KMS-11 (cell line): ENCODE measurements around the gene CAMK2N2.

Source experiments
- H2AFZ ChIP-seq: fragments of 200-600 bp; sonication (generic); 2 replicates; pipeline ENCODE4 v1.6.1; 2016; ENCODE audit warnings: antibody characterized with exemption, mixed run types, low read depth
- H3K27ac ChIP-seq: fragments of 200-600 bp; sonication (generic); 2 replicates; pipeline ENCODE4 v1.6.1; 2016; ENCODE audit warnings: mild to moderate bottlenecking, mixed run types
- H3K27me3 ChIP-seq: fragments of 200-600 bp; sonication (generic); 2 replicates; pipeline ENCODE4 v1.6.1; 2017; ENCODE audit warnings: mild to moderate bottlenecking, low read depth, mixed run types, moderate library complexity; ENCODE audit not compliant: insufficient read depth
- H3K36me3 ChIP-seq: fragments of 200-600 bp; sonication (generic); 2 replicates; pipeline ENCODE4 v1.6.1; 2017; ENCODE audit warnings: mild to moderate bottlenecking, mixed run types; ENCODE audit not compliant: insufficient read depth
- H3K4me1 ChIP-seq: fragments of 200-600 bp; sonication (generic); 2 replicates; pipeline ENCODE4 v1.6.1; 2016; ENCODE audit warnings: mild to moderate bottlenecking, low read depth, mixed run types; ENCODE audit not compliant: poor library complexity, severe bottlenecking
- H3K4me2 ChIP-seq: fragments of 200-600 bp; sonication (generic); 2 replicates; pipeline ENCODE4 v1.7.0; 2016; ENCODE audit warnings: mild to moderate bottlenecking, mixed run types
- H3K4me3 ChIP-seq: fragments of 200-600 bp; sonication (generic); IDR thresholded peaks from 2 replicates; pipeline ENCODE4 v1.6.1; 2017; ENCODE audit warnings: low read depth, low read length, mixed read lengths; ENCODE audit not compliant: insufficient read depth
- H3K79me2 ChIP-seq: fragments of 200-600 bp; sonication (generic); 2 replicates; pipeline ENCODE4 v1.6.1; 2016; ENCODE audit warnings: low read depth, mixed run types; ENCODE audit not compliant: insufficient read depth
- H3K9ac ChIP-seq: fragments of 200-600 bp; sonication (generic); 2 replicates; pipeline ENCODE4 v1.6.1; 2016; ENCODE audit warnings: mild to moderate bottlenecking, mixed run types
- H4K20me1 ChIP-seq: fragments of 200-600 bp; sonication (generic); 2 replicates; pipeline ENCODE4 v1.6.1; 2016; ENCODE audit warnings: mild to moderate bottlenecking, mixed run types; ENCODE audit not compliant: insufficient read depth
- CTCF ChIP-seq: fragments of 200-600 bp; sonication (generic); conservative IDR thresholded peaks from 2 replicates; pipeline ENCODE4 v1.6.1; 2017; ENCODE audit warnings: low read depth, mild to moderate bottlenecking, antibody characterized with exemption, low read length, moderate library complexity, mixed read lengths

Gene CAMK2N2

GRCh38 chr3:184237807-184238206 lies 23.5 kb downstream of the CAMK2N2 start:
- Histone ChIP-seq H3K4me3 (no peak overlapping the region), H4K20me1 (no peaks in the 10 kb centered on the region), H3K36me3 (no peaks in the 10 kb centered on the region), H3K9ac (no peak overlapping the region), H3K4me1 (no peaks in the 10 kb centered on the region), H3K27ac (no peak overlapping the region), H3K79me2 (no peaks in the 10 kb centered on the region), H3K4me2 (no peak overlapping the region), H2AFZ (no peak overlapping the region), H3K27me3 (peaks cover 3% of the 10 kb centered on the region; the same call in 1 of the 2 replicates)
- no peak for TF ChIP-seq CTCF

GRCh38 chr3:184237211-184237610 lies 24.1 kb downstream of the CAMK2N2 start:
- Histone ChIP-seq H3K36me3 (no peaks in the 10 kb centered on the region), H4K20me1 (no peaks in the 10 kb centered on the region), H3K4me2 (no peak overlapping the region), H3K4me3 (no peak overlapping the region), H3K4me1 (no peaks in the 10 kb centered on the region), H3K79me2 (no peaks in the 10 kb centered on the region), H3K9ac (no peak overlapping the region), H3K27ac (no peak overlapping the region), H3K27me3 (peaks cover 7% of the 10 kb centered on the region; the same call in 1 of the 2 replicates), H2AFZ (no peak overlapping the region)
- TF ChIP-seq CTCF, result no peak

DNA sequence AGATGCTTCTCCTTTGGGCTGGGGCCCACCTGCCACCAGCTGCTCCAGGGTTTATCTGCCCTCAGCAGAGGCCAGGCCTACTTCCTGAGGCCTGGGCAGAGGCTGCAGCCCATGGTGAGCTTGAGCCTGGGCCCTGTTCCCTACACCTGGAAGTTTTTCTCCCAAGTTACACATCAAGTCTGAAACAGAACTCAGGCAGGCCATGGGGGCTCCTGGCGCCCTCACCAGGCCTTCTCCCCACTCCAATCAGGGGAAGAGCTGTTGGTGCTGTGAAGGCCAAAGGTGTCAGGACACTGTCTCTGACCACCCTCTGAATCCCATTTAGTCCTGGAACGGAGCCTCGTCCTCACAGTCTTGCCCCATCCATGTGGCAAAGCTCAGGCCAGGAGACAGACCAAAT lies 24.7 kb downstream of the CAMK2N2 start:
- no peak for TF ChIP-seq CTCF
- H3K9ac ChIP-seq, result no peak overlapping the region

DNA sequence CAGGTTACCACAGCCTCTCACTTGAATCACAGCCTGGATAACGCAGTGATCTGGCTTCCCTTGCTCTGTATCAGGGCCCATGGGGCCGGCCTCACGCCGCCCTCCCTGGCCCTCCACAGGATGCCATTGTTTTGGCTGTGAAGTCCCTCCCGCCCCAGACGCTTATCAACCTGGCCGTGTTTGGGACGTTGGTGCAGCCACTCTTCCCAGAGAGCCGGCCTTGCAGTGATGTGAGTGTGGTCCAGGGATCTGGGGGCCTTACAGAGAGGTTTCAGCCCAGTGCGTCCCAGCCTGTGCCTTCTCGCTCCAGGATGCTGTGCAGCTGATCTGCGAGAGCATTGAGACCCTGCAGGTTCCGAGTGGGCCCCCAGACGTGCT lies 25.3 kb downstream of the CAMK2N2 start:
- no peak overlapping the region for H2AFZ ChIP-seq
- H4K20me1 ChIP-seq, result no peaks in the 10 kb centered on the region
- no peak overlapping the region for H3K27ac ChIP-seq
- H3K4me3 ChIP-seq, result no peak overlapping the region
- TF ChIP-seq CTCF, result no peak
- peaks cover 18% of the 10 kb centered on the region; the same call in 1 of the 2 replicates for H3K27me3 ChIP-seq
- no peak overlapping the region for H3K9ac ChIP-seq
- no peaks in the 10 kb centered on the region for H3K79me2 ChIP-seq
- no peaks in the 10 kb centered on the region for H3K4me1 ChIP-seq
- H3K4me2 ChIP-seq, result no peak overlapping the region
- no peaks in the 10 kb centered on the region for H3K36me3 ChIP-seq

More for the DNA sequence above, 24.7 kb downstream of the CAMK2N2 start:
- H3K27me3 ChIP-seq, result peaks cover 13% of the 10 kb centered on the region; the same call in 1 of the 2 replicates
- H3K4me3 ChIP-seq, result no peak overlapping the region
- no peak overlapping the region for H3K27ac ChIP-seq
- H3K4me2 ChIP-seq, result no peak overlapping the region
- no peaks in the 10 kb centered on the region for H3K79me2 ChIP-seq
- H3K36me3 ChIP-seq, result no peaks in the 10 kb centered on the region
- no peaks in the 10 kb centered on the region for H4K20me1 ChIP-seq
- H2AFZ ChIP-seq, result no peak overlapping the region
- H3K4me1 ChIP-seq, result no peaks in the 10 kb centered on the region
